ENCODE measurements around the gene ROM1.
"Not testable (repeated sequence)": the region's sequence is repeated elsewhere in the genome, so short reads cannot be mapped to it uniquely, and the experiment has no call there.

The ROM1 gene

DNA sequence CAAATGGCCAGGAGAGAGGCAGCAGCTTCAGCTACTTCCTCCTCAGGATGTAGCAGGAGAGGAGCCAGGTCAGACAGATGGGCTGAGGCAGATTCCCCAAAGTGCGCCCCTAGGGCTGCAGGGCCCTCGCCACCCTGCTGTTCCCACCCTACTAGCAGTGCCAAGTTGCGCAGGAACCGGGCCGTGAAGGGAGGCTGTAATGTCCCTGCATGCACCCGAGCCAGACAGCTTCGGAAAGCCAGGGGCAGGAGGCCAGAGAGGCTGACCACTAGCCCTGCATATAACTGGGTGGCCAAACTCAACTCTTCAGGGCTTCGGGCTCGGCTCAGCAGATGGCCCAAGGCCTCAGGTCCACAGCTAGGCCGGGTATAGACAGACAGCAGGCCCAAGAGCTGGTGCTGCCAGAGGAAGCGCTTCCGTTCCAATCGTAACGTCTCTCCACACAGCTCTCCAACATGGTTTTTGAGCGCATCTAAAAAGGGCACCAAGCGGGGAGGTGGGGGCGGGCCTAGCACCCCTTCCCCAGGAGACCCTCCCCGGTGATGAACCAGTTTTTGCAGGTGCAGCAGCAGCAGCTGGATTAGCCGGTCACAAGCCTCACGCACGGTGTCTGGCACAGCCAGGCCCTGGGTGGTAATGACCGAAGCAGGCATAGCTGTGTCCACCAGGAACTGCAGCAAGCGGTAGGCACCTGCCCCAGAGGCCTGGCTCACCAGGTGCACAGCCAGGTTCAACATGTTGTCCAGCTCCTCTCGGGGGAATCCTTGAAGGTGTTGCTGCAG, 35.3 kb downstream of the ROM1 start:
- DNase-seq (ENCODE audit: low read depth in 1 of 2, low spot score in 1 of 2), result no peak
- H3K27ac ChIP-seq (replicated peaks), result no peak overlapping the region
- H3K27me3 ChIP-seq (ENCODE audit: insufficient read depth, poor library complexity, severe bottlenecking), result no peaks in the 10 kb centered on the region
- no peak overlapping the region for H3K4me3 ChIP-seq (replicated peaks; ENCODE audit: insufficient read depth, low read length)
- TF ChIP-seq REST (IDR thresholded peaks at IDR 0.05; ENCODE audit: insufficient replicate concordance, low read depth) (no peak), SPI1 (IDR thresholded peaks at IDR 0.05; ENCODE audit: borderline replicate concordance, low read depth) (no peak), GABPA (IDR thresholded peaks at IDR 0.05; ENCODE audit: low read depth) (no peak), POLR2AphosphoS5 (IDR thresholded peaks at IDR 0.05; ENCODE audit: low read depth) (no peak)
- TF ChIP-seq, protein P1, sequence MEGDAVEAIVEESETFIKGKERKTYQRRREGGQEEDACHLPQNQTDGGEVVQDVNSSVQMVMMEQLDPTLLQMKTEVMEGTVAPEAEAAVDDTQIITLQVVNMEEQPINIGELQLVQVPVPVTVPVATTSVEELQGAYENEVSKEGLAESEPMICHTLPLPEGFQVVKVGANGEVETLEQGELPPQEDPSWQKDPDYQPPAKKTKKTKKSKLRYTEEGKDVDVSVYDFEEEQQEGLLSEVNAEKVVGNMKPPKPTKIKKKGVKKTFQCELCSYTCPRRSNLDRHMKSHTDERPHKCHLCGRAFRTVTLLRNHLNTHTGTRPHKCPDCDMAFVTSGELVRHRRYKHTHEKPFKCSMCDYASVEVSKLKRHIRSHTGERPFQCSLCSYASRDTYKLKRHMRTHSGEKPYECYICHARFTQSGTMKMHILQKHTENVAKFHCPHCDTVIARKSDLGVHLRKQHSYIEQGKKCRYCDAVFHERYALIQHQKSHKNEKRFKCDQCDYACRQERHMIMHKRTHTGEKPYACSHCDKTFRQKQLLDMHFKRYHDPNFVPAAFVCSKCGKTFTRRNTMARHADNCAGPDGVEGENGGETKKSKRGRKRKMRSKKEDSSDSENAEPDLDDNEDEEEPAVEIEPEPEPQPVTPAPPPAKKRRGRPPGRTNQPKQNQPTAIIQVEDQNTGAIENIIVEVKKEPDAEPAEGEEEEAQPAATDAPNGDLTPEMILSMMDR (IDR thresholded peaks at IDR 0.05; ENCODE audit: insufficient read depth, low read length), result no peak

GRCh38 chr11:62648967-62649364, 35.9 kb downstream of the ROM1 start:
- Histone ChIP-seq H3K27ac (replicated peaks) (no peak overlapping the region), H3K27me3 (ENCODE audit: insufficient read depth, poor library complexity, severe bottlenecking) (no peaks in the 10 kb centered on the region), H3K4me3 (replicated peaks; ENCODE audit: insufficient read depth, low read length) (no peak overlapping the region)
- DNase-seq (ENCODE audit: low read depth in 1 of 2, low spot score in 1 of 2), result no peak
- TF ChIP-seq SPI1 (IDR thresholded peaks at IDR 0.05; ENCODE audit: borderline replicate concordance, low read depth), result no peak
- TF ChIP-seq, protein P1 (IDR thresholded peaks at IDR 0.05; ENCODE audit: insufficient read depth, low read length), result no peak
- no peak for TF ChIP-seq POLR2AphosphoS5 (IDR thresholded peaks at IDR 0.05; ENCODE audit: low read depth)
- no peak for TF ChIP-seq REST (IDR thresholded peaks at IDR 0.05; ENCODE audit: insufficient replicate concordance, low read depth)
- TF ChIP-seq GABPA (IDR thresholded peaks at IDR 0.05; ENCODE audit: low read depth), result no peak

GRCh38 chr11:62649486-62649885, 36.4 kb downstream of the ROM1 start:
- no peaks in the 10 kb centered on the region for H3K27me3 ChIP-seq (ENCODE audit: insufficient read depth, poor library complexity, severe bottlenecking)
- TF ChIP-seq REST (IDR thresholded peaks at IDR 0.05; ENCODE audit: insufficient replicate concordance, low read depth) (no peak), POLR2AphosphoS5 (IDR thresholded peaks at IDR 0.05; ENCODE audit: low read depth) (no peak), GABPA (IDR thresholded peaks at IDR 0.05; ENCODE audit: low read depth) (no peak), SPI1 (IDR thresholded peaks at IDR 0.05; ENCODE audit: borderline replicate concordance, low read depth) (no peak)
- TF ChIP-seq, protein P1 (IDR thresholded peaks at IDR 0.05; ENCODE audit: insufficient read depth, low read length), result no peak
- no peak overlapping the region for H3K4me3 ChIP-seq (replicated peaks; ENCODE audit: insufficient read depth, low read length)
- DNase-seq (ENCODE audit: low read depth in 1 of 2, low spot score in 1 of 2), result no peak
- H3K27ac ChIP-seq (replicated peaks), result no peak overlapping the region

DNA sequence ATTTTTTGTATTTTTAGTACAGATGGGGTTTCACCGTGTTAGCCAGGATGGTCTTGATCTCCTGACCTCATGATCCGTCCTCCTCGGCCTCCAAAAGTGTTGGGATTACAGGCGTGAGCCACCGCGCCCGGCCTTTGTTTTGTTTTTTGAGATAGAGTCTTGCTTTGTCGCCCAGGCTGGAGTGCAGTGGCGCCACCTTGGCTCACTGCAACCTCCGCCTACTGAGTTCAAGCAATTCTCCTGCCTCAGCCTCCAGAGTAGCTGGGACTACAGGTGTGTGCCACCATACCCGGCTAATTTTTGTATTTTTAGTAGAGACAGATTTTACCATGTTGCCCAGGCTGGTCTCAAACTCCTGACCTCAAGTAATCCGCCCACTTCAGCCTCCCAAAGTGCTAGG, 37.2 kb downstream of the ROM1 start:
- not testable (repeated sequence) for DNase-seq (ENCODE audit: low read depth in 1 of 2, low spot score in 1 of 2); H3K27ac ChIP-seq (replicated peaks); H3K27me3 ChIP-seq (ENCODE audit: insufficient read depth, poor library complexity, severe bottlenecking); H3K4me3 ChIP-seq (replicated peaks; ENCODE audit: insufficient read depth, low read length)

All from HL-60 (cell line).